ENCODE data around the gene GJA1.
"Not testable (repeated sequence)": the region's sequence is repeated elsewhere in the genome, so short reads cannot be mapped to it uniquely, and the experiment has no call there.

GJA1 gene

GRCh38 chr6:121436960-121437850 lies 1.8 kb downstream of the GJA1 start:
- Histone ChIP-seq H3K9ac (peak overlapping the region; percentile 91), H3K27ac (peak overlapping the region; percentile 87), H3K9me3 (no peaks in the 10 kb centered on the region), H4K20me1 (peaks cover 33% of the 10 kb centered on the region), H3K4me3 (peak overlapping the region; percentile 83), H3K4me2 (peak overlapping the region; percentile 82), H3K27me3 (no peaks in the 10 kb centered on the region), H3K4me1 (peaks cover 50% of the 10 kb centered on the region), H3K36me3 (no peaks in the 10 kb centered on the region; the same call in 1 of the 2 replicates)
- no peak for TF ChIP-seq Cebpa-rat (IDR thresholded peaks at IDR 0.05)

GRCh38 chr6:121437851-121438651 lies 2.6 kb downstream of the GJA1 start:
- H3K9ac ChIP-seq, result peak overlapping the region; percentile 91
- H3K27me3 ChIP-seq, result no peaks in the 10 kb centered on the region
- H4K20me1 ChIP-seq, result peaks cover 42% of the 10 kb centered on the region
- H3K9me3 ChIP-seq, result no peaks in the 10 kb centered on the region
- H3K4me1 ChIP-seq, result peaks cover 58% of the 10 kb centered on the region
- H3K4me2 ChIP-seq, result peak overlapping the region; percentile 82
- no peaks in the 10 kb centered on the region; the same call in 1 of the 2 replicates for H3K36me3 ChIP-seq
- no peak for TF ChIP-seq Cebpa-rat (IDR thresholded peaks at IDR 0.05)
- H3K4me3 ChIP-seq, result peak overlapping the region; percentile 83
- peak overlapping the region; percentile 87 for H3K27ac ChIP-seq

GRCh38 chr6:121438869-121439268 lies 3.4 kb downstream of the GJA1 start:
- Histone ChIP-seq H3K9ac (peak overlapping the region; percentile 63; the same call in 1 of the 2 replicates), H3K27ac (peak overlapping the region; percentile 36; the same call in 1 of the 2 replicates), H3K4me1 (peaks cover 66% of the 10 kb centered on the region), H3K4me2 (peak overlapping the region; percentile 82), H3K9me3 (no peaks in the 10 kb centered on the region), H3K36me3 (no peaks in the 10 kb centered on the region; the same call in 1 of the 2 replicates), H3K27me3 (no peaks in the 10 kb centered on the region), H4K20me1 (peaks cover 47% of the 10 kb centered on the region), H3K4me3 (peak overlapping the region; percentile 83)
- TF ChIP-seq Cebpa-rat (IDR thresholded peaks at IDR 0.05), result no peak

- Histone ChIP-seq H3K36me3 (no peaks in the 10 kb centered on the region; the same call in 1 of the 2 replicates), H3K4me1 (peaks cover 68% of the 10 kb centered on the region), H3K27ac (peak overlapping the region; percentile 36; the same call in 1 of the 2 replicates), H3K9me3 (no peaks in the 10 kb centered on the region), H3K4me3 (peak overlapping the region; percentile 83), H3K9ac (peak overlapping the region; percentile 63; the same call in 1 of the 2 replicates), H3K27me3 (no peaks in the 10 kb centered on the region), H3K4me2 (peak overlapping the region; percentile 82), H4K20me1 (peaks cover 54% of the 10 kb centered on the region)
- TF ChIP-seq Cebpa-rat (IDR thresholded peaks at IDR 0.05), result no peak
Measured at GRCh38 chr6:121439475-121439874, 4.0 kb downstream of the GJA1 start.

- Histone ChIP-seq H3K9ac (peak overlapping the region; percentile 63; the same call in 1 of the 2 replicates), H4K20me1 (peaks cover 58% of the 10 kb centered on the region), H3K9me3 (no peaks in the 10 kb centered on the region), H3K27me3 (no peaks in the 10 kb centered on the region), H3K4me1 (peaks cover 68% of the 10 kb centered on the region), H3K36me3 (peaks cover 3% of the 10 kb centered on the region; the same call in 1 of the 2 replicates), H3K4me3 (peak overlapping the region; percentile 83; the same call in 1 of the 2 replicates), H3K4me2 (peak overlapping the region; percentile 82), H3K27ac (peak overlapping the region; percentile 36)
- TF ChIP-seq Cebpa-rat (IDR thresholded peaks at IDR 0.05), result no peak
Measured at GRCh38 chr6:121439926-121440325, 4.5 kb downstream of the GJA1 start.

- Histone ChIP-seq H3K27me3 (no peaks in the 10 kb centered on the region), H3K4me3 (peak overlapping the region; percentile 40; the same call in 1 of the 2 replicates), H3K27ac (no peak overlapping the region), H3K9ac (peak overlapping the region; percentile 32; the same call in 1 of the 2 replicates), H3K36me3 (peaks cover 18% of the 10 kb centered on the region), H4K20me1 (peaks cover 74% of the 10 kb centered on the region), H3K4me1 (peaks cover 65% of the 10 kb centered on the region), H3K9me3 (no peaks in the 10 kb centered on the region), H3K4me2 (peak overlapping the region; percentile 82)
- no peak for TF ChIP-seq Cebpa-rat (IDR thresholded peaks at IDR 0.05)
Measured at GRCh38 chr6:121441477-121441876, 6.0 kb downstream of the GJA1 start.

GRCh38 chr6:121442576-121442975 lies 7.1 kb downstream of the GJA1 start:
- Histone ChIP-seq H3K36me3 (peaks cover 29% of the 10 kb centered on the region), H4K20me1 (peaks cover 85% of the 10 kb centered on the region), H3K27me3 (no peaks in the 10 kb centered on the region), H3K9ac (peak overlapping the region; percentile 56), H3K4me1 (peaks cover 65% of the 10 kb centered on the region), H3K4me3 (peak overlapping the region; percentile 20), H3K4me2 (peak overlapping the region; percentile 82), H3K27ac (0 out of 2 replicates have a peak overlapping the region, but pooled peaks have one; percentile 19), H3K9me3 (no peaks in the 10 kb centered on the region)
- TF ChIP-seq Cebpa-rat (IDR thresholded peaks at IDR 0.05), result no peak

GRCh38 chr6:121443971-121444541 lies 8.6 kb downstream of the GJA1 start:
- no peaks in the 10 kb centered on the region for H3K9me3 ChIP-seq
- peaks cover 80% of the 10 kb centered on the region for H4K20me1 ChIP-seq
- 0 out of 2 replicates have a peak overlapping the region, but pooled peaks have one; percentile 1 for H3K27ac ChIP-seq
- no peaks in the 10 kb centered on the region for H3K27me3 ChIP-seq
- H3K4me1 ChIP-seq, result peaks cover 60% of the 10 kb centered on the region
- H3K4me2 ChIP-seq, result peak overlapping the region; percentile 52
- H3K4me3 ChIP-seq, result no peak overlapping the region
- no peak for TF ChIP-seq Cebpa-rat (IDR thresholded peaks at IDR 0.05)
- H3K9ac ChIP-seq, result no peak overlapping the region; the same call in 1 of the 2 replicates
- peaks cover 43% of the 10 kb centered on the region for H3K36me3 ChIP-seq

- peaks cover 71% of the 10 kb centered on the region; the same call in 1 of the 2 replicates for H4K20me1 ChIP-seq
- H3K9ac ChIP-seq, H3K27me3 ChIP-seq, H3K27ac ChIP-seq, H3K4me3 ChIP-seq, H3K9me3 ChIP-seq, H3K4me2 ChIP-seq: not testable (repeated sequence)
- H3K36me3 ChIP-seq, result peaks cover 58% of the 10 kb centered on the region
- peaks cover 34% of the 10 kb centered on the region for H3K4me1 ChIP-seq
Measured at GRCh38 chr6:121446705-121447104, 11.3 kb downstream of the GJA1 start.

- Histone ChIP-seq H3K36me3 (peaks cover 58% of the 10 kb centered on the region), H4K20me1 (peaks cover 61% of the 10 kb centered on the region; the same call in 1 of the 2 replicates), H3K4me1 (peaks cover 24% of the 10 kb centered on the region)
- not testable (repeated sequence) for H3K9me3 ChIP-seq, H3K27ac ChIP-seq, H3K4me2 ChIP-seq, H3K4me3 ChIP-seq, H3K9ac ChIP-seq, H3K27me3 ChIP-seq
Measured at GRCh38 chr6:121447746-121448145, 12.3 kb downstream of the GJA1 start.

- not testable (repeated sequence) for H3K9me3 ChIP-seq, H3K4me2 ChIP-seq, H3K27ac ChIP-seq, H3K4me3 ChIP-seq, H3K27me3 ChIP-seq, H3K9ac ChIP-seq
- H4K20me1 ChIP-seq, result peaks cover 56% of the 10 kb centered on the region; the same call in 1 of the 2 replicates
- H3K4me1 ChIP-seq, result peaks cover 16% of the 10 kb centered on the region
- peaks cover 58% of the 10 kb centered on the region for H3K36me3 ChIP-seq
Measured at GRCh38 chr6:121448528-121448927, 13.1 kb downstream of the GJA1 start.
